ENCODE measurements around the gene P3H2.
"Not testable (repeated sequence)": the region's sequence is repeated elsewhere in the genome, so short reads cannot be mapped to it uniquely, and the experiment has no call there.

Gene P3H2

GRCh38 chr3:190079173-190079572 is 41.5 kb downstream of the P3H2 start:
- DNase-seq: not testable (repeated sequence)

- DNase-seq: no peak
Measured at GRCh38 chr3:190077395-190078045, 43.2 kb downstream of the P3H2 start.

GRCh38 chr3:190076601-190077394 is 43.9 kb downstream of the P3H2 start:
- no peak for DNase-seq

GRCh38 chr3:190076136-190076535 is 44.6 kb downstream of the P3H2 start:
- DNase-seq: no peak

- no peak for DNase-seq
Measured at GRCh38 chr3:190074817-190075216, 45.9 kb downstream of the P3H2 start.

- DNase-seq: no peak
Measured at GRCh38 chr3:190073264-190074008, 47.3 kb downstream of the P3H2 start.

GRCh38 chr3:190072856-190073255 is 47.8 kb downstream of the P3H2 start:
- DNase-seq: no peak

- DNase-seq: not testable (repeated sequence)
Measured at GRCh38 chr3:190071921-190072320, 48.8 kb downstream of the P3H2 start.

GRCh38 chr3:190070622-190071347 is 49.9 kb downstream of the P3H2 start:
- DNase-seq: no peak

- DNase-seq: no peak
Measured at GRCh38 chr3:190065204-190065603, 55.5 kb downstream of the P3H2 start.

- no peak for DNase-seq
Measured at GRCh38 chr3:190064659-190065058, 56.0 kb downstream of the P3H2 start.

- no peak for DNase-seq
Measured at GRCh38 chr3:190064112-190064511, 56.6 kb downstream of the P3H2 start.

- DNase-seq: no peak
Measured at GRCh38 chr3:190063490-190063889, 57.2 kb downstream of the P3H2 start.

- no peak for DNase-seq
Measured at GRCh38 chr3:190060192-190060775, 60.4 kb downstream of the P3H2 start.

GRCh38 chr3:190059242-190059590 is 61.5 kb downstream of the P3H2 start:
- DNase-seq: no peak

- DNase-seq: no peak
Measured at GRCh38 chr3:190058521-190059241, 62.0 kb downstream of the P3H2 start.

GRCh38 chr3:190056742-190057141 is 64.0 kb downstream of the P3H2 start:
- no peak for DNase-seq

GRCh38 chr3:190055773-190056172 is 64.9 kb downstream of the P3H2 start:
- DNase-seq: no peak

- no peak for DNase-seq
Measured at GRCh38 chr3:190053919-190054672, 66.6 kb downstream of the P3H2 start.

- DNase-seq: no peak
Measured at GRCh38 chr3:190051641-190052040, 69.1 kb downstream of the P3H2 start.

GRCh38 chr3:190048932-190049441 is 71.7 kb downstream of the P3H2 start:
- DNase-seq: no peak

Measured in activated CD4-positive, alpha-beta T cell treated with anti-CD3 and anti-CD28 coated beads for 1 hour (primary cell).